ENCODE data around the gene NKAIN1.

Gene NKAIN1

DNA sequence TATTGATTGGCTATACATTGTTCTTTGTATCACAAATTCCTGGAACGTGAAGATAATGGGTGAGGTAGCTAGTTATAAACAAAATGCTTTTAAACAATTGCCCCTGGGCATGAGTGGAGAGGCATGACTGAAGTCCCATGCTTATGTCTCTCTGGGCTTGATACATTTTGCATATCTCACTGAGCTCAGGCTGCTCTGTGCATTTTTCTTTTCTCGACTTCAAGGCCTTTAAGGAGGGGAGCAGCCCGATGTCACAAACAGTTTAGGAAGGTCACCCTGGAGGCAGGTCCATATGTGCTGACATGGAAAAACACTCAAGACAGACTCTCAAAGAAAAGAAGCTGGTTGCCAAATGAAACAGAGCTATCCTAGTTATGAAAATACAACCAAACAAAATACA, 94.0 kb downstream of the NKAIN1 start:
- no peaks in the 10 kb centered on the region for H3K36me3 ChIP-seq (ENCODE audit: control insufficient read depth in 2 of 2, insufficient read depth in 1 of 2, low read length in 2 of 2)
- H3K27ac ChIP-seq (ENCODE audit: extremely low read depth, low read depth, low read length) = no peak overlapping the region
- no peaks in the 10 kb centered on the region for H3K9me3 ChIP-seq (ENCODE audit: control insufficient read depth, insufficient read depth, low read depth, low read length)
- no peak overlapping the region for H3K4me3 ChIP-seq (ENCODE audit: low read depth, low read length)
- CTCF ChIA-PET = interaction anchor here (0.6 to 1.2 kb wide), 4 partner anchors 17 to 344 kb away, joined by 3 to 5 read pairs (median 3); no protein-coding TSS in a partner anchor
- H3K4me1 ChIP-seq (ENCODE audit: control insufficient read depth, insufficient read depth, low read length) = no peaks in the 10 kb centered on the region
- TF ChIP-seq GFI1B (tag by site-specific recombination; IDR thresholded peaks at IDR 0.05) (no peak), REST (tag by site-specific recombination; IDR thresholded peaks at IDR 0.05) (no peak), ZNF596 (tag by site-specific recombination; IDR thresholded peaks at IDR 0.05) (no peak), ZNF791 (tag by site-specific recombination; IDR thresholded peaks at IDR 0.05) (no peak)
- POLR2A ChIA-PET = no interaction called here

DNA sequence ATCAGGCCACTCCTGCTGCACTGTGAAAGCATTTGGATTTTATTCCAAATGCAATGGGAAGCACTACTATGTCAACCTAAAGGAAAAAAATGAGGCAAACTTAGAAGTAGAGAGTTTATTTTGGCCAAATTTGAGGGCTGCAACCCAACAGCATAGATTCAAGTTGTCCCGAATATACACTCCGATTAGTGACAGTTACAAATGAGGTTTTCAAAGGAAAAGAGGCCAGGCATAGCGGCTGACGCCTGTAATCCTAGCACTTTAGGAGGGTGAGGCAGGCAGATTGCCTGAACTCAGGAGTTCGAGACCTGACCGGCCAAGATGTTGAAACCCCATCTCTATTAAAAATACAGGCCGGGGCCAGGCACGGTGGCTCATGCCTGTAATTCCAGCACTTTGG, 95.2 kb downstream of the NKAIN1 start:
- CTCF ChIA-PET = interaction anchor here (0.7 to 1.3 kb wide), 2 partner anchors 11 to 278 kb away, joined by 3 to 4 read pairs; no protein-coding TSS in a partner anchor
- H3K36me3 ChIP-seq (ENCODE audit: control insufficient read depth in 2 of 2, insufficient read depth in 1 of 2, low read length in 2 of 2) = no peaks in the 10 kb centered on the region
- POLR2A ChIA-PET = interaction anchor here (0.6 kb wide), 1 partner anchor 1625 kb away, joined by 5 read pairs; no protein-coding TSS in a partner anchor

DNA sequence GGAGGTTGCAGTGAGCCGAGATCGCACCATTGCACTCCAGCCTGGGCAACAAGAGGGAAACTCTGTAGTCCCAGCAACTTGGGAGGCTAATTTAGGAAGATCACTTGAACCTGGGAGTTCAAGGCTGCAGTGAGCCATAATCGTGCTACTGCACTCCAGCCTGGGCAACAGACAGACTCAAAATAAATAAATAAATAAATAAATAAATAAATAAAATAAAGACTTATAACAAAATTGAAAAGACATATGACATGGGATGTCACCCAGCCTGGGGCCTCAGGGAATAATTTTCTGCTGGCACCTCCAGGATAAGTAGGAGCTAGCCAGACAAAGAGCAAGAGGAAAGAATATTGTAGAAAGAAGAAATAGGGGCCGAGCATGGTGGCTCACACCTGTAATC, 96.2 kb downstream of the NKAIN1 start:
- Histone ChIP-seq H3K4me3 (ENCODE audit: low read depth, low read length) (no peak overlapping the region), H3K27ac (ENCODE audit: extremely low read depth, low read depth, low read length) (no peak overlapping the region), H3K4me1 (ENCODE audit: control insufficient read depth, insufficient read depth, low read length) (no peaks in the 10 kb centered on the region), H3K9me3 (ENCODE audit: control insufficient read depth, insufficient read depth, low read depth, low read length) (no peaks in the 10 kb centered on the region), H3K36me3 (ENCODE audit: control insufficient read depth in 2 of 2, insufficient read depth in 1 of 2, low read length in 2 of 2) (no peaks in the 10 kb centered on the region)
- ChIA-PET CTCF (interaction anchor here (1.3 kb wide), 1 partner anchor 279 kb away, joined by 3 read pairs; no protein-coding TSS in a partner anchor), POLR2A (no interaction called here)
- TF ChIP-seq GLI4 (tag by site-specific recombination; IDR thresholded peaks at IDR 0.05) (no peak), ZNF571 (tag by site-specific recombination; IDR thresholded peaks at IDR 0.05) (no peak), ZNF302 (tag by site-specific recombination; IDR thresholded peaks at IDR 0.05; ENCODE audit: low read depth) (no peak), ZNF623 (tag by site-specific recombination; IDR thresholded peaks at IDR 0.05) (peak; percentile 46; the same call in 1 of the 2 replicates), ZNF518A (tag by site-specific recombination; conservative IDR thresholded peaks at IDR 0.05; ENCODE audit: low read depth) (peak; percentile 64; the same call in 1 of the 2 replicates), ZNF621 (tag by site-specific recombination; IDR thresholded peaks at IDR 0.05) (no peak), ZBTB10 (tag by site-specific recombination; IDR thresholded peaks at IDR 0.05) (no peak), ZNF426 (tag by site-specific recombination; IDR thresholded peaks at IDR 0.05) (peak; percentile 58), ZNF791 (tag by site-specific recombination; IDR thresholded peaks at IDR 0.05) (no peak), ZNF394 (tag by site-specific recombination; IDR thresholded peaks at IDR 0.05; ENCODE audit: borderline replicate concordance) (peak; percentile 78), ZBTB11 (tag by site-specific recombination; conservative IDR thresholded peaks at IDR 0.05; ENCODE audit: low read depth) (peak; percentile 43)

More for the DNA sequence above, 95.2 kb downstream of the NKAIN1 start:
- TF ChIP-seq ZNF544 (tag by site-specific recombination; IDR thresholded peaks at IDR 0.05) (no peak), ZNF843 (tag by site-specific recombination; IDR thresholded peaks at IDR 0.05) (no peak), ZNF626 (tag by site-specific recombination; IDR thresholded peaks at IDR 0.05) (no peak), ZNF658 (tag by site-specific recombination; IDR thresholded peaks at IDR 0.05) (no peak), SP7 (tag by site-specific recombination; IDR thresholded peaks at IDR 0.05) (no peak)
- no peak overlapping the region for H3K4me3 ChIP-seq (ENCODE audit: low read depth, low read length)
- 0 out of 2 replicates have a peak overlapping the region, but pooled peaks have one; percentile 24 for H3K27ac ChIP-seq (ENCODE audit: extremely low read depth, low read depth, low read length)
- no peaks in the 10 kb centered on the region for H3K9me3 ChIP-seq (ENCODE audit: control insufficient read depth, insufficient read depth, low read depth, low read length)
- H3K4me1 ChIP-seq (ENCODE audit: control insufficient read depth, insufficient read depth, low read length) = no peaks in the 10 kb centered on the region

Data from HEK293 (cell line).